Body of pancreas (tissue), 4 donors: ENCODE data around the gene GREB1.

ENCODE experiments used
- POLR2A ChIP-seq, 3 donors: fragments of 450-650 bp; IDR thresholded peaks; one replicate each; pipeline ENCODE4 v1.6.1; 2016; ENCODE audit warnings: antibody characterized with exemption in 3 of 3, mild to moderate bottlenecking in 2 of 3
- TF ChIP-seq, protein P1 (sequence below), 7 experiments: fragments of 450-650 bp in 4 of 7; fragments of 200-600 bp in 3 of 7; sonication (generic) in 3 of 7; IDR thresholded peaks; one replicate each; pipeline ENCODE4 v1.5.1; 2016 to 2019; ENCODE audit warnings: antibody characterized with exemption in 7 of 7

DNA sequence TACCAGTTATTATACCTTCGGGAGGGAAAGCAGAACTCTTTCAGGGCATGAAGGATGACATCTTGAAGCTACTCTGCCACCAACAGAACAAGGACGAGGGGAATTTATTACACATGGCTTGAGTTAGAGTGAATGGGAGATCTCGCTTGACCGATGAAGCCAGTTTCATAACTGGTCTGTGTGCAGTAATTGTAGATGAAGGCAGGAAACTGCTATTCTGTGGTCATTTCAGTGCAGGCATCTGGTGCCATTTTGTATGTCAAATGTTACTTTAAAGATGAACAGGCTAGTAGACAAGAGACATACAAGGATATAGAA, 20.5 kb downstream of the GREB1 start:
- TF ChIP-seq, protein P1, sequence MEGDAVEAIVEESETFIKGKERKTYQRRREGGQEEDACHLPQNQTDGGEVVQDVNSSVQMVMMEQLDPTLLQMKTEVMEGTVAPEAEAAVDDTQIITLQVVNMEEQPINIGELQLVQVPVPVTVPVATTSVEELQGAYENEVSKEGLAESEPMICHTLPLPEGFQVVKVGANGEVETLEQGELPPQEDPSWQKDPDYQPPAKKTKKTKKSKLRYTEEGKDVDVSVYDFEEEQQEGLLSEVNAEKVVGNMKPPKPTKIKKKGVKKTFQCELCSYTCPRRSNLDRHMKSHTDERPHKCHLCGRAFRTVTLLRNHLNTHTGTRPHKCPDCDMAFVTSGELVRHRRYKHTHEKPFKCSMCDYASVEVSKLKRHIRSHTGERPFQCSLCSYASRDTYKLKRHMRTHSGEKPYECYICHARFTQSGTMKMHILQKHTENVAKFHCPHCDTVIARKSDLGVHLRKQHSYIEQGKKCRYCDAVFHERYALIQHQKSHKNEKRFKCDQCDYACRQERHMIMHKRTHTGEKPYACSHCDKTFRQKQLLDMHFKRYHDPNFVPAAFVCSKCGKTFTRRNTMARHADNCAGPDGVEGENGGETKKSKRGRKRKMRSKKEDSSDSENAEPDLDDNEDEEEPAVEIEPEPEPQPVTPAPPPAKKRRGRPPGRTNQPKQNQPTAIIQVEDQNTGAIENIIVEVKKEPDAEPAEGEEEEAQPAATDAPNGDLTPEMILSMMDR (IDR thresholded peaks at IDR 0.05) = no peak
- no peak for TF ChIP-seq POLR2A (IDR thresholded peaks at IDR 0.05)
